HG02973 (cell line): Measurements from ENCODE around the gene SGPL1.
"Not testable (repeated sequence)": the region's sequence is repeated elsewhere in the genome, so short reads cannot be mapped to it uniquely, and the experiment has no call there.

ENCODE experiments used
- ATAC-seq: cut with Tn5 transposase; IDR thresholded peaks from one replicate; pipeline ENCODE4 v1.9.1; 2021; ENCODE audit warnings: moderate library complexity; ENCODE audit not compliant: unreplicated experiment

Gene SGPL1

DNA sequence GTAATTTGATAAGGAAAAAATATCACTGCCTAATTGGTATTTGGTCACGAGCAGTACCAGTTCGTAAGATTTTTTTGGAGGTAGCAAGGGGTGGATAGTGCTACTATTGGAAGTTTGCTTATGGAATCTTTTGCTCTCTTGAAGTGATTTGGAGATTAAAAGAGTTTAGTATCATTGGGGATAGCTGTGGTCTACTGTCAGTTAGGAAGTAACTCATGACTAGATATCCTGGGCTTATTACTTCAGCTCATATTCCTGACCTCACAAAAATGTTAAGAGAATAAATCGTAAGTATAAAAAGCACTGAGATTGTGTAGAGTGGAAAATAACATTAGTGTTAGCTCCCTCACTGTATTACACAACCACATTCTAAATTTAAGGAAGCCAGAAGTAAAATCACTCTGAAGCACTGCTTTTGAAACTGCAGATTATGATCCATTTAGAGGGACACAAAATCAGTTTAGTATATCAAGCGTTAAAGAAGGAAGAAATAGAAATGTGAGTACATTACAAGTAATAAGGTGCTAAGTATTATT is 22.6 kb downstream of the SGPL1 start:
- no peak for ATAC-seq

DNA sequence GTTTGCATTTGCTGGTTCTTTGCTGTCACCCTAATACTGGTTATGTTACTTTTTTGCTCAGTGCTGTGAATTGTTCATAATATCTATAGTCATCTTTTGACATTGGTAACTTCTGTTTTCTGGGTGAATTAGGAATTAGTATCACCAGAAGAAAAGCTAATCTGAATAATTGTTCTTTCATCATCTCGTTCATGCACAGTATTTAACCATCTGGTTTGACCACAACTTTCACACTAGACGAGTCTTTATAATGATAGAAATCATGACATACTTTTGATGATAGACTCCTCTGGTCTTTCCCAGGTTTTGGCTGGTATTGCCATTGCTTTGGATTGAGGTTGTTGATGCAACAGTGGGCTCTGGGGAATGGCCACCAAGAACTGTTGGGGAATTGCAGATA is 25.1 kb downstream of the SGPL1 start:
- ATAC-seq: no peak

DNA sequence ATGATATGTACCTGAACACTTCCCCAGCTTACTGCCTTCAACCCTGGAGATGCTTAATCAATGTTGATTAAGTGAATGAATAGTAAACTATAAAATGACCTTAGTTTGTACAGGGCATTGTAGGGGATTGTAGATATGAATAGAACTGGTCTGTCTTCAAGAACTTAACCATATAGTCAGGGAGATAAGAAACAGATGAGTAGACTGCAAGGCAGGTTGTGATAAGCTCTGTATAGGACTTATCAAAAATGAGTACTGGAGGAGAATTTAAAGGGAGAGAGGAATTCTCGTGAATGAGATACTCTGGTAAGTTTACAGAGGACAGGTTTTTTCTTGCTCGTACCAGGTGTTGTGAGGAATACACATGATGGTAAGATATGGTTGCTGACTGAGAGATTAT is 27.6 kb downstream of the SGPL1 start:
- no peak for ATAC-seq

DNA sequence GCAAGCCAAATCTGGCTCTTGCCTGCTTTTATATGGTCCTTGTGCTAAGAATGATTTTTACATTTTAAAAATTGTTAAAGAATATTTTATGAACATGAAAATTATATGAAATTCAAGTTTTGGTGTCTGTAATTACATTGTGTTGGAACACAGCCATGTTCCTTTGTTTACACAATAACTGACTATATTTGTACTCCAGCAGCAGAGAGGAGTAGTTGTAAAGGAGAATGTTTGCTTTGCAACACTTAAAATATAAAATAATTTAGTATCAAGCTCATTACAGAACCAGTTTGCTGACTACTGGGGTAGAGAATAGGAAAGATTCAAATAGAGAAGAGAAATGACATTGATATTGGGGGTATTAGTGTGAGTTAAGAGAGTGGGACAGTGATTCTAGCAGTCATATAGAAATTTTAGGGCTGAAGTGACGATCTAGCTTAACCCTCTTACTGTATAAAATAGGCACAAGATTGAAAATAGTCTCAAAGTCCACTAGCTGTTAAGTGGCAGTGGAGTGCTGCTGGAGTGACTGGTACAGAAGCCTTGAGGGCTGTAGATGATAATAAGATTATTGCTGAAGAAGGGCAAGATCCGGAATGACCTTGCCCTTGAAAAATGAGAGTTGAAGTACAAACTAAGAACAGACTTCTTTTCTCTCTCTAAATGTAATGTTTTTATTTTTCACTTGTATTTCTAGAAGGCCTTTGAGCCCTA is 28.2 kb downstream of the SGPL1 start:
- no peak for ATAC-seq

DNA sequence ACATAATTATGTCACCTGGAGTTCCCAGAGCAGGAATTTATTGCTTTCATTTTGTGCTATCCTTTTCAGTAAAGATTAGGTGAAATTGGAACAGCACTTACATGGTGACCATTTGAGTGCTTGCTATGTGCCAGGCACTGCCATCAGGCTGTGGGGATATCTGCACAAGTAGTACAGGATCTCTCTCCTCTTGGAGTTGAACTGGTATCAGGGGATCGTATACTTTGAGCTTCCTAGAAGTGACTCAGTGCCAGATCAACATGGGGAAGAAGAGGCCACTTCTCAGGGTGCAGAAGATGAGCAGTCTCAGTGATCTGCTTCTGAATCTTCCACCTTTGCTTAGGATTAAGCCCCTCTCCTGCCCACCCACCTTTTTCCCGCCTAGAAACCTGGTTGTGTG is 29.5 kb downstream of the SGPL1 start:
- no peak for ATAC-seq

DNA sequence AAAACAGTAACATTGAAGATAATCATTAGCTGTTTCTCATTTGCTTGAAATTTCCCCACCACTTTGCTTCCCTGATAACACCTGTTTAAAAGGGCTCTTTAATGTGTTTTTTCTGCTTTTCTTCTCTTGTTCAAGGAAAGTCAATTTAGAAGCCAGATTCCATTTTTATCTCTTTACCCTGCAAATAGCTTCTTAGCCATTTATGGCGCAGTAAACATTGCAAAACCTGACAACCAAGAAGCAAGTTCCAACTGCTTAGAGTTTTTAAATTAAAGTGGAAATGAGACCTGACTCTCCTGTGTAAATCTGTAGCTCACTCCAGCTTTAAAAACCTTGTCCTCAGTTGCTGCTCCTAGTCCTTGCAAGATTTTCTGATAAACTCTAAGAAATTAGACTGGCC is 30.1 kb downstream of the SGPL1 start:
- ATAC-seq: no peak

DNA sequence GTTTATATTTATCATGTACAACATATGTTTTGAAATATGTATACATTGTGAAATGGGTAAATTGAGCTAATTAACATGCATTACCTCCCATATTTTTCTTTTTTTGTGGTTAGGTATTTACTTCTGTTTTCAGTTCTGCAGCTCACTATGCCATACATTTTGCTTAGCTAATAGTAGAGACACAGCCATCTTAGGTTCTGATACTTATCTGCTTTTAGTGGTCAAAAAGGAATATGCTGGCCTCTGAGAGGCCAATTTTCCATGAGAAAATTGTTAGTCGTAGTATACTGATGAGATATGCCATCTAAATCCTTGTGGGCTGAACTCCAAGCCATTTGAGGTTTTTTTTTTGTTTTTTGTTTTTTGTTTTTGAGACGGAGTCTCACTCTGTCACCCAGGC is 31.0 kb downstream of the SGPL1 start:
- ATAC-seq: no peak

DNA sequence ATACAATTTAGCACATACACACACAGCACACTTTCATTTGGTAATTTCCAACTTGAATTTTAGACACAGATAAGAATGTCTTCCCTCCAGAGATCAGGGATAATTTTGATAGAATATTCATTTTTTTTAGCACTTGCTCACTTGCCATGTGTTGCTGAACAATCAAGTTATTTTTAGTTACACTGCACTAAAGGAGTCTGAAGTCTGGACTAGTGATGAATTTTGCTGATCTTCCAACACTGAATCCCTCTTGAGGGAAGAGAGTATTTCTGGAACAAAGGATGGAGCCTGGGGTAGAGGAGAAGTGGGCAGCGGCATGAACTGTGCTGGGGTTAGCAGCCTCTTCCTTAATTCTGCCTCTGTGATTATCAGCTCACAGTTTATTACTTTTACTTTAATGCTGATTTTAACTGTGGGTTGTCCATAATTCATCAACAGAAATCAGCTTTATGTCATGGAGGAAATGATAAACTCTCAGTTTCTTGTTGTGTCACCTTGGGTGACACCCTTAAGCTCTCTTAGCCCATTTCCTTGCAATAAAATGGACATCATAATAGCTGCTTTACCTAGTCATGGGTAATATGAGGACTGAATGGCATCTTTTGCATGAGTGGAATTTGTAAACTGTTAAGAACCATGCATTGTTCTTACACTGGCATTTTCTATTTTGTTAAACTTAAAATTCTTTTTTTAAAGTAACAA is 32.1 kb downstream of the SGPL1 start:
- ATAC-seq: no peak

DNA sequence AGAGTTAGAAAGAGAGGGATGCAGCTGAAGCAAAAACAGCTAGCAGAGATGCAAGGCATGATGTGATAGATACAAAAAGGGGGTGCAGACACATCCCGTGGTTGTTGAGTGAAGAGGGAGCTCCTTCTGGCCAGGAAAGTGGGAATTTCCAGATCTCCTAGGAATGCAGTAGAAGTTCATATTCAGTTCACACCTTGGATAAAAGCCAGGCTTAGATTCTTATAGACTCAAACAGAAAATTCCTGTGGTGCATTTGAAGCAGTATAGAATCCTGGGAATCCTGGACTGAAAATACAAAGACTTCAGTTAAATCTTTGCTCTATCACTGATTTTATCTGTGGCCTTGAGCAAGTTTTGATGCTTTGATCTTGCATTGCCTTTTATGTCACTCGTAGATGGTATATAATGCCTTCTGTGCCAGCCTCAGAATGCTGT is 33.9 kb downstream of the SGPL1 start:
- ATAC-seq: no peak

DNA sequence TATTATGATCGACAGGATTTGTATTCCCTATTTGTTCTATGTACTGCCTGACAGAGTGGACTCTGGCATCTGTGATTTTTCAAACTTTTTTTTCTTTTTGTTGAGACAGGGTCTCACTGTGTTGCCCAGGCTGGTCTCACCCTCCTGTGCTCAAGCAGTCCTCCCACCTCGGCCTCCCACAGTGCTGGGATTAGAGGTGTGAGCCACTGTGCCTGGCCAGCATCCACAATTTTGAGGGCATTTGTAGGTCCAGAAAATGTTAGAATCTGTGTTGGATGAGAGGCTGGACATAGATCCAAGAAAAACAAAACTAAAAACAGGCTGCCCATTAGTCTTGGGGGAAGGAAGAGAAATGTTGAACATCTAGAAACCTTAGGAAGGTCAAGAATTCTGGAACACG is 34.3 kb downstream of the SGPL1 start:
- no peak for ATAC-seq

DNA sequence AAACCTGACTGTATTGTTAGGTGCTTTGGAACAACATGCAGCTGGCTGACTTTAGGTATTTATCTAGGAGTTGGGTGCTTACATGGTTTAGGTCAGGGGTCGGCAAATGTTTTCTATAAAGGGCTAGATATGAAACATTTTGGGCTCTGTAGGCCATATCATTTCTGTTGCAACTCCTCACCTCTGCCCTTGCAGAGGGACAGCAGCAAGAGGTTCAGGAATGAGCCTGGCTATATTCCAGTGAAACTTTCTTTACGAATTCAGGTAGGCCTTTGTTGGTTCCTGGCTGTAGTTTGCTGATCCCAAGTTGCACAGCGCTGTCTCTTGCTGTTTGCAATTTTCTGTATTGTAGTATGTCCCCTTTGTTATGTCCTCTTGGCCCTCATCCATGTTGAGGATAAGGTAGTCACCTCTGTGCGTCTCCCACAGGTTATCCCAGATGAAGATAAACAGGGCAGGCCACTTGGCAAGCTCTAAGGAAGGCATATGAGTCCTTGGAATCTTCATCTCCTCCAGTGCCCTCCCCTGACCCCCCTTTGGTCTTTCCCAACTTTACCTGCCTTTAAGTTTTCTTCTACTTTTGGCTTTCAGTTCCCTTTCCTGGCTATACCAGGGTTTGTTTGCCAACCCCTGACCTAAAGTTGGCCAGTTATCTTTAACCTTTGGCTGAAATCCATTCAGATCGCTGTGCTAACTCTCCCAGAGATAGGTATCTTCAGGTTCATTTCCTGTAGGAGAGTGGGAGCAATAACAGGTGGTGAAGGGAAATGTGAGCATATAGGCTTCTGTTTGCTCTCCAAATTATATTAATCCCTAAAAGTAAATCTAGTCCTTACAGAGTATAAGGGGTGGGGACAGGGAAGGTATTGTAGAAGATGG is 36.1 kb downstream of the SGPL1 start:
- no peak for ATAC-seq

DNA sequence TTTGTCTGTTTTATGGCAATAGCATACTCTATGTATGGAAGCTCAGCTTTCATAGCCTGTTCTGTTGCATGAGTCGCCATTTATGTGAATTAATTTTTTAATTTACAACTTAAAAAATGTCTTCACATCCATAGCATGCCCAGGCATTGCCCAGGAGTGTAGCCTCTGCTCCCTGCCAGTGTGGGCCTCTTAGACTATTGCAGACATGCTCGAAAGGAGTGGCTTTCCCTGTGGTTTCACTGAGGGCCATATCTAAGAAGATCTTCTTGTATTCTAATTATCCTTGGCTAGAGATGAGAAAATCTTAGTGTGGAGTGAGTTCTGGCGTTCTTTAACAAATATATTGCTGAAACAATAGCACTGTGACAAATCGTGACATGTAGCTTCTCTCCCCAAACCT is 37.3 kb downstream of the SGPL1 start:
- no peak for ATAC-seq

DNA sequence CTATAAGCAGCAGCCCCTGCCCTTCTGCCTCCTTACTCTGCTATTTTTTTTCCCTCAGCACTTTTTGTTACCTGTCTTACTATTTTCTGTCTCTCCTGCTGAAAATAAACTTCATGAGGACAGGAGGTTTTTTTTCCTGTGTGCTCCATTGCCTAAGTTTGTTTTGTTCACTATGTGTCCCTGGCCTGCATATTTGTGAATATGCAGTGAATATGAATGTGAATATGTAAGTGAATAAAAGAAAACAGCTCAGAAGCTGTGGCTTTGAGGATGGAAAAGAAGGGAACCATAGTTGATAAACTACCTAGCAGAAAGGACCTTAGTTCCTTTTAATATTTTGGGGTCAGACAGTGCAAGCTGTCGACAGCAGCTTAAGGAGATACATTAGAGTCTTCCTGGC is 37.7 kb downstream of the SGPL1 start:
- no peak for ATAC-seq

DNA sequence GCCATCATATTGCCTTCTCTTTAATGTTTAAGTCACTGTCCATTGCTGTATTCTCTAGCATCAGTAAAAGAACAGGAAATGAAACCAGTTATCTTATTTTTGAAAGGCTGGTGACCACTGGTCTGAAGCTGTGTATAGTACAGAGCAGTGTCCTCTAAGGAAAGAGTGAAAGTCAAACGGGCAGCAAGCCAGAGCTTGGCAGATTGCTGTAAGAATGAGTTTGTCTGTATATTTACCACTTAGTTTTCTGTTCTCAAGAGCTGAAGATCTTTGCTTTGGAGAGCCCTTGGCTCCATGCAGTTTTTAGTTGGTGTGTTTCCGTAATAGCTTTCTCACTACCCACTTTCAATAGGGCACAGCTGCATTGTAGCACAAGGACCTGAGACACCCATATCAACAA is 40.7 kb downstream of the SGPL1 start:
- no peak for ATAC-seq

DNA sequence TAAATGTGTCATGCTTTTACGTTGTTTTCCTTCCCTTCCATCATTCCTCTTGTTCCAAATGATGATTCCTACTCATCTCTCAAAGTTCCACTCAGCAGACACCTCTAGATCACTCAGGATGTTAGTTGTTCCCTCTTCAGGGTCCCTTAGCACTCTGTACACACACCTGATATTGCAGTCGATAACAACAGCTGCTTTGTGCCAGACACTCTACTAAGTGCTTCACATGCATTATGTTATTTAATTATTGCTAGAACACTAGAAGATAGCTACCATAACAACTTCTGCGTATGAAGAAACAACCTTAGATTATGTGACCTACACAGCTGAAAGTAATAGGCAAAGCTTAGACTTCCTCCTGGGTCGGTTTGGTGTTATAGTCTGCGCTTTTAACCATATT is 43.0 kb downstream of the SGPL1 start:
- ATAC-seq: no peak

DNA sequence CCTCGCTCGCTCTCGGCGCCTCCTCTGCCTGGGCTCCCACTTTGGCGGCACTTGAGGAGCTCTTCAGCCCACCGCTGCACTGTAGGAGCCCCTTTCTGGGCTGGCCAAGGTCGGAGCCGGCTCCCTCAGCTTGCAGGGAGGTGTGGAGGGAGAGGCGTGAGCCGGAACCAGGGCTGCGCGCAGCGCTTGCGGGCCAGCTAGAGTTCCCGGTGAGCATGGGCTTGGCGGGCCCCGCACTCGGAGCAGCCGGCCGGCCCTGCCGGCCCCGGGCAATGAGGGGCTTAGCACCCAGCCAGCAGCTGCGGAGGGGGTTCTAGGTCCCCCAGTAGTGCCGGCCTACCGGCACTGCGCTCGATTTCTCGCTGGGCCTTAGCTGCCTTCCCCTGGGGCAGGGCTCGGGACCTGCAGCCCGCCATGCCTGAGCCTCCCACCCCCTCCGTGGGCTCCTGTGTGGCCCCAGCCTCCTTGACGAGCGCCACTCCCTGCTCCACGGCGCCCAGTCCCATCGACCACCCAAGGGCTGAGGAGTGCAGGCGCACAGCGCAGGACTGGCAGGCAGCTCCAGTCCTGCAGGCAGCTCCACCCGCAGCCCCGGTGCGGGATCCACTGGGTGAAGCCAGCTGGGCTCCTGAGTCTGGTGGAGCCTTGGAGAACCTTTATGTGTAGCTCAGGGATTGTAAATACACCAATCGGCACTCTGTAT is 45.9 kb downstream of the SGPL1 start:
- not testable (repeated sequence) for ATAC-seq

DNA sequence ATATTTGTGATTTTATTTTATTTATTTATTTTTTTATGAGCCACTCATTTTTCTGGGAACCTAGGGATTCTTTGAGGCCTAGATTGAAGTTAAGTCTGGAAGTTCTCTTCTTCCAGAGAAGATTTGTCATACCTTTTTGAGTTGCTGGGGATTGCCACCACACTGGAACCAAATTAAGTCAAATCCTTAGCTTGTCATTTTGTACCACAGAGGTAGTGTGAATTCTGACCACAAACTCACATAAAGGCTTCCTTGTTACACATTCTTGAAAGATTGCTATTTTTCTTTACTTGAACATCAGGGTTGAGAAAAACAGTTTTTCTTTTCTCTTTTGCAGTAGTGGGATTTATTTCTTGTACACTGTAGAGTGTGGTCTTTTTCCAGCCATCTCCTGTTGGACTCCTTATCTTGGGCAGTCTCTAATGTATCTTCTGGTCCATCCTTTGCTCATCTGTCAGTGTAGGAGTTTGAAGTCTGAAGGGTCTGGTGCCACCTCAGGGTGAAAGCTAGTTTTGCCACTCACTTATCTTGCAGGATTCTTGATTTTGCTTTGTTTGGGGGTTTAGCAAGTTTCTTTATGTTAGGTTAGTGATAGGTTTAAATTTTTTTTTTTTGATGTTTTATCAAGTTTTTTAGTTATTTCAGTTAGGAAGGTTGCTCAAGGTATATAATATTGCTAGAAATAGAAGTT is 47.9 kb downstream of the SGPL1 start:
- no peak for ATAC-seq

DNA sequence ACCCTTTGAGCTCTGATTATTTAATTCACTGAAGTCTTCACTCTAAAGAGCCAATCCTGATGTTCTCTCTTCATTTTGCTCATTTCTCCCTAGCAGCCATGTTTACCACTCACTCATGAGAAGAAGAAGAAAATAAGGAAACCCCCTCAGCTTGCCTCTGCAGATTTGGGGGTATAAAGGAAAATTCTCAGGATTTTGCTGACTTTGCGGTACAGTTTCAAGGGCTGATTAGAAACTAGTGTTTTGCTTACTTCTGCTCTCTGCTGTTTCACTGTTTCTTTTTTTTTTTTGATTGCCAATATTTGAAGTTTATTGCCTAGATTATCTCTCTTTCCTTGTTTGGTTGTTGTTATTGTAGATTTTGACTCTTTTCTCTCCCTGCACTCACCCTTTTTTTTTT is 49.2 kb downstream of the SGPL1 start:
- ATAC-seq: no peak

DNA sequence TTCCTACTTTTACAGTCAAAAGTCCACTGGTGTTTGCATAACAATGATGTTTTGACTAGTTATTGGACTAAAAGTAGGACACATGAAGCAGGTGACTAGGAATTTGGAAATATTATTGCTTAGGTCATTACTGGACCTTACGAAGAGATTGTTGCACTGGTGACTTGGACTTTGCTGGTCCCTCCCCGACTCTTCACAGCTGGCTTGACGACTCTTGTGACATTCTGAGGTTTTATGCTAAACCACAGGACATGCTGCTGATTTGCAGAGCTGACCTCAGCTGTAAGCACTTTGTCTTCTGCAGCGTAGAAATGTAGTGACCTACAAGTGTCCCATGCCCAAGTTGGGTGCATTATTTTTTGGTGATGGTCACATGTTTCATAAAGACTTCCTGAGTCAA is 50.7 kb downstream of the SGPL1 start:
- ATAC-seq: no peak

DNA sequence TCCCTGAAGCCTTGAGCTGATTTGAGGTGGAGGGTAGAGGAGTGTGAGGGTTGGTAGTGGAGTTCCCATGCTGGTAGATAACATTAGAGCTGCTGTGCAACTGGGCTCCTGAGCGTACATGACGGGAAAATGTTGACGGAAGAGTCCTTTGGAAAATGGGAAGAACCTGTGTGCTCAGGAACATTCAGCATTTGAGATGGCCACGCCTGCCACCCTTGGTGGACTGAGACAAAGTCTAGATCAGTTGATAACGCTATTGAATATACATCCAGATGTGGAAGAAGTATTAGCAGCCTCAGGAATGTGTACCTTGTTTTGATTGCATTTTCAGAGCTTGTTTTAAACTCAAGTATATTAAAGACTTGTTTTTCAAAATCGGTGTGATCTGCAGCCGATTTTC is 56.5 kb downstream of the SGPL1 start:
- no peak for ATAC-seq
